HG03571 (cell line): ENCODE results near the gene SPC25.
"Not testable (repeated sequence)": the region's sequence is repeated elsewhere in the genome, so short reads cannot be mapped to it uniquely, and the experiment has no call there.

Experiments
- ATAC-seq: cut with Tn5 transposase; IDR thresholded peaks from one replicate; pipeline ENCODE4 v1.9.1; 2021; ENCODE audit not compliant: unreplicated experiment

SPC25 gene

DNA sequence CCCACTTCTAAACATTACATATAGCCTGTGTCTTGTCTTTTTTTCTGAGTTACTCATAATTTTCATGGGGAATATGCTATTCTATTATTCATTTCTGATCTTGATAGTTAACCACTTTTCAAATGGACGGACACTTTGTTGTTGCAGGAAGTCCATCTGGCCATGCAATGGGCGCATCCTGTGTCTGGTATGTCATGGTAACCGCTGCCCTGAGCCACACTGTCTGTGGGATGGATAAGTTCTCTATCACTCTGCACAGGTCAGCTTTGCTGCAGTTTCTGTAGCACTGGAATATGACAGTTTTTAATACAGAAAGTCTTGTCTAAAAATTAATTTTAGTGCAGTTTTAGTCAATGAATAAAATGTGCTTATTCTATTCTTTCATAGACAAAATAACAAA, 14.1 kb upstream of the SPC25 start:
- ATAC-seq, result no peak

DNA sequence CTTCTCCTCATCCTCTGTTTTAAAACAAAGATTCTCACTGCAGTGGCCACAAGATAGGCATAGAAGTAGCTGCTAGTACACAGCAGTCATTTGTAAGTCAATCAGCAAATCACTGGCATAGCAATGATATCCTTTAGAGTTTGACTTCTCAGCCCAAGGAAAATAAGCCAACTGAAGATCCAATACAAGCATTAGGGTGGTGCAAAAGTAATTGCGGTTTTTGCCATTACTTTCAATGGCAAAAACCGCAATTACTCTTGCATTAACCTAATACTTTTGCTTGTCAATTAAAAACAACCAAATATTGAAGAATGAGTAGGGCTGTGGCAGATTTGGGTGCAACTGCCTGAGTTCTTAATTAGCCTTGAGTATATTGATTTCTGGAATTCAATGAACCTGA, 13.7 kb upstream of the SPC25 start:
- ATAC-seq, result no peak

DNA sequence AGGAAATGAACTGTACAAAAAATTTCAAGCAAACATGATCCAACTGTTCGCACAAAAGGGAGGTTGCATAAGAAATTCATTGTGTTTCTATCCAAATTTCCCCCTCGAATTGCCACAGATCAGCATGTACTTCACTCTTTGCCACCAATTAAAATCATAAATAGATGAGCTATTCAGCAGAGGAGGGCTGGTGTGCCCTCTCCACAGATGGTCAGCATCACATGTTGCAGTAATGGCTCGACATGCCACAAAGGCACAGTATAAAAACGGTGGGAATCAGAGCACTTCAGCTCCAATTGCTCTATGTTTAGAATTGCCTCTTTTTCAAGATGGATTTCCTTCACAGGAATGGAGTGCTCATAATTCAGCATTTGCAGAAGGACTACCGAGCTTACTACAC, 10.8 kb upstream of the SPC25 start, which contains the start of gene G6PC2:
G6PC2 (plus strand) TSS at position 289 of the 400 bp plus-strand sequence; CDS start at position 330, 41 bp downstream.
- no peak for ATAC-seq

DNA sequence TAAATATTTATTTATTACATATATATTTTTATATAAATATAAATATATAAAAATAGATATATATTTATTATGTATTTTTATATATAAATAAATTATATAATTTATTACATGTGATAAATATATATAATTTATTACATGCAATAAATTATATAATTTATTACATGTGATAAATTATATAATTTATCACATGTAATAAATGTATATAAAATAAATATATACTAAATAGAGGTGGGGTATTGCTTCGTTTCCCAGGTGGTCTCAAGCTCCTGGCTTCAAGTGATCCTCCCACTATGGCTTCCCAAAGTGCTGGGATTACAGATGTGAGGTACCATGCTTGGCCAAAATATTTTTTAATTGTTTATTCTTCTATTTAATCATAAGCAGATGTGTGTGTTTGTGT, 7.2 kb upstream of the SPC25 start:
- ATAC-seq, result no peak

DNA sequence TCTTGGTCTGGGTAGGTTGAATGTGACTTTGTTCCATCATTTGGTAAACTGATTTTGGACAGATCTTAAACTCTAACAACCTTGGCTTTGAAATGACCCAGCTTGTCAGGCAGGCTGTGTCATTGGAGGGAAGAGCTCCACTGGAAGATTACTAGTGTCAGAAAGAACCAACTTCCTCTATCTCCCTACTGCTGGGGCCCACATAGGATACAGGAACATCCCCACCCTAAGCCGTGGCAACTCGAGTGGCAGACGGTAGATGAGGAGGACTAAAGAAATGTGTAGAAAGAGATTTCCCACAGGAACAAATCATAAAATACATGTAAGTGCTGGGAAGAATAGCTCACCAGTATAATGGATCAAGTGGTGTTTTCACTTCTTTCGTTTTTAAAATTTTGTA, 6.6 kb upstream of the SPC25 start:
- no peak for ATAC-seq

DNA sequence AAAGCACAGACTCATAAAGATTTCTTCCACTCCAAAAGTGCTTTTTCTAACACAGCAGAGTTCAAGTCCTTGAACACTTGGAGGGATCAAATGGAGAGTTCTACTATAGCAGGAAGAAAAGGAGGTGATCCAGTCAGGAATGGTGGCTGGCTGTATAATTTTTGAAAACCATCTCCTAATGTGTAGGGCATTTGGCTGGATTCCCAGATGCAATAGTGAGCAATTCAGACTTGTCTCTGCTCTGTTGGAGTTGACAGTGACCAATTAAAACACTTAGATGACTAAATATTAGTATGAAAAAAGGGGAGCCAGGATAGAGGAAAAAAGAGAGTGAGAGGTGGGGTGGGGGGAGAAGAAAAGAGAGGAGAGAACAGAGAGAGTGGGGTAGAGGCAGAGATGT, 5.5 kb upstream of the SPC25 start:
- ATAC-seq, result no peak

DNA sequence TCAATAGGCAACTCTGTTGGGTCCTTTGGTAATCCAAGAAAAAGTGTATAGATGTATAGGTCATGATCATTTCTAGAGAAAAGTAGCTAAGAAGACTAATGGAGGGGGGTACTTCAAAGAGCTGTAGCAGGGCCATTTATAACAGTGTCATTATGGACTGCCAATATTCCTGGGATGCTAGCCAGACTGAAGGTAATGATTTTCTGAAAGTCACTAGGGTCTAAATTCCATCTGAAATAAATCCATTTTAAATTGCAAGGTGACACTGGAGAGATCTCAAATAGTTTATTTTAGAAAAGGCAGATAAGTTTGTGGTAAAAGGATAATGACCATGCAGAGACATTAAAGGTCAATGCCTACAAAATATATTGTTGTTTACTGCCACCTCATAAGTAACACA, 4.5 kb upstream of the SPC25 start:
- no peak for ATAC-seq

DNA sequence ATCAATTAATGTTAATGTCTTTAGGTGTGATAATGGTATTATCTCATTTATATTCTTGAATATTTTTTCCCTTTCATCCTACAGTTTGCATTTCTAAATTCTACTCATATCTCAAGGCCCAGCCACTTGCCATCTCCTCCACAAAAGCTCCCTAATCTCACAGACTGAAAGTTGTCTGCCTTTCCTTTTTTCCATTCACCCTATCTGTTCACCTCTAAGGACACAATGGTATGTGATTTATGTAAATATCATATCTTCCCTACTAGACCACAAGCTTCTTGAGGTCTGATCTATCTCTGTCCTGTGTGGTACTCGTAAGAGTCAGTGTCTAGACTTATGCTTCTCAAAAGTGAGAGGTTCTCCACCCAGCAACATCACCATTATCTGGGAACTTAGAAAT, 3.9 kb upstream of the SPC25 start:
- no peak for ATAC-seq

DNA sequence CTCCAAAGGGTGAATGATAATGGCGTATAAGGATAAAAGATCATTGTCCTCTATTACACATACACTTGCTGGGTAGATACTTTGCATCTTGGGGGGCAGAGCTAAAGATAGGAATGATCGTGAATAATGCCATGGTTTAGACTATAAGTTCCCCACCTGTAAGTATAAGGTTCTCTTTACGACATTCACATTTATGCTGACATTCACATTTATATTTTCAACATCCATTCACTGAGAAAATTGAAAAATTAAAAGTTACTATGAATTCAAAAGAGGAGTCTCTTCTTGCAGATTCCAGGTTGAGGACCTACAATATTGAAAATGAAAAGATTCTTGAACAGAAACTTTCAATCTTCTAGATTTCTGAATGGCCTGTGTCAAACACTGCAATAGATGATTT, 2.1 kb upstream of the SPC25 start:
- ATAC-seq, result no peak

DNA sequence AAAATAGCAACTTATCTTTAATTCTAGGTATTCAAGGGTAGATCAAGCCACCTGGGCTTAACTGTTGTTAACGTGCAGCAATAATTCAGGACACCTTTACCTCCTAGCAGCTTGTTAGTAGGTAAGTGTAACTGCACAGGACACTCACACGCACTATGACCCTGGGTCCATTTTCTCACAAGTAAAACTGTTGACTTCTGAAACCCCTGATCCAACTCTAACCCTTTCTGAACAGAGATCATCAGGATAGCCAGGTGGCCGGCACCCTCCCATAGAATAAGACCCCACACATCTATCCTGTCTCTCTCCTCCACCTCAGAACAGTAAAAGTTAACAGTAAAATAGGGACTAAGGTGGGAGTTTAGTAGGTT, 610 bp downstream of the SPC25 start:
- no peak for ATAC-seq

DNA sequence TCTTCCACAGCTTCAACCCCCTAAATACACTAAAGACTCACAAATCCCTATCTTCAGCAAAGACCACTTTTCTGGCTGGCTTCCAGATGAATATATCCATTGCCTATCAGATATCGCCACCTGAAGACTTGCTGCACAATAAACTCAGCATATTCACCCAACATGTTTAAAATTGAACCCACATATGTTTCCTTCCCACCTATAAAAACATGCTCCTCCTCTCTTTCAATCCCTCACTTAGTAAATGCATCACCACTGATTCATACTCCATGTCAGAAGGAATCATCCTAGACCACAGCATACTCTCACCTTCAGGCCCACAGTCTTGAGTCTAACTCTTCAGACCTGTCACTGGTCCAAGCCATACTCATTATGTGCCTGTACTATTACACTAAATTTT, 5.3 kb downstream of the SPC25 start:
- no peak for ATAC-seq

DNA sequence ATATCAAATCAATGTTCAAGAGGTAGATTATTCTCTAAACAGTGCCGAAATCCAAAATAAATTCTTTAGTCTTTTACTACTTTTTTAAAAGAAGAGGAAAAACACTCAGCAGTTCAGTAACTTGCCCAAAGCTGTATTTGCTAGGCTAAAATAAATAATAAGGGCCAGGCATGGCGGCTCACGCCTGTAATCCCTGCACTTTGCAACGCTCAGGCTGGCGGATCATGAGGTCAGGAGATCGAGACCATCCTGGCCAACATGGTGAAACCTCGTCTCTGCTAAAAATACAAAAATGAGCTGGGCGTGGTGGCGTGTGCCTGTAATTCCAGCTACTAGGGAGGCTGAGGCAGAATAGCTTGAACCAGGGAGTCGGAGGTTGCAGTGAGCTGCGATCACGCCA, 8.1 kb downstream of the SPC25 start:
- not testable (repeated sequence) for ATAC-seq

DNA sequence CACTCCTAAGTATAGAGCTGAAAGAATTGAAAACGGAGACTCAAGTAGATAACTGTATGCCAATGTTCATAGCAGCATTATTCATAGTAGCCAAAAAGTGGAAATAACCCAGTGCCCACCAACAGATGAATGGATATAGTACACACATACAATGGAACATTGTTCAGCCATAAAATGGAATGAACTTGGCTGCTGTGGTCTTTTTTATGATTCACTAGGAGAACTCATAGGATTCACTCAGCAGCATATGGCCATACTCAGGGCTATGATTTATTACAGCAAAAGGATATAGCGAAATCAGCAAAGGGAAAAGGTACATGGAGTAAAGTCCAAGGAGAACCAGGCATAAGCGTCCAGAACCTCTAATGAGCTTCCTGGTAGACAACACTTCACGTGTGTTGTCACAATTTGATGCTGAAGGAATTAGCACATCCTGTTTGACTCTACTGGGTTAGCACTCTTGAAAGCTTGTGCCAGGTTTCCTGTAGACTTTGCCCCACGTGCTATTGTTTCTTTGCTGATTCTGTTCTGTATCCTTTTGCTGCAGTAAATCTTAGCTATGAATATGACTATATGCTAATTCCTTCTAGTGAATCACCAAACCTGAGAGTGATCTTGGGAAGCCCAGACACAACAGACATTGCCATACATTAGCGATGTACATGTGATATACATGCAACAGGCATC, 15.7 kb downstream of the SPC25 start:
- no peak for ATAC-seq

DNA sequence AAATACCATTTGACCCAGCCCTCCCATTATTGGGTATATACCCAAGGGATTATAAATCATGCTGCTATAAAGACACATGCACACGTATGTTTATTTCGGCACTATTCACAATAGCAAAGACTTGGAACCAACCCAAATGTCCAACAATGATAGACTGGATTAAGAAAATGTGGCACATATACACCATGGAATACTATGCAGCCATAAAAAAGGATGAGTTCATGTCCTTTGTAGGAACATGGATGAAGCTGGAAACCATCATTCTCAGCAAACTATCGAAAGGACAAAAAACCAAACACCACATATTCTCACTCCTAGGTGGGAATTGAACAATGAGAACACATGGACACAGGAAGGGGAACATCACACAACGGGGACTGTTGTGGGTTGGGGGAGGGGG, 19.4 kb downstream of the SPC25 start:
- not testable (repeated sequence) for ATAC-seq

DNA sequence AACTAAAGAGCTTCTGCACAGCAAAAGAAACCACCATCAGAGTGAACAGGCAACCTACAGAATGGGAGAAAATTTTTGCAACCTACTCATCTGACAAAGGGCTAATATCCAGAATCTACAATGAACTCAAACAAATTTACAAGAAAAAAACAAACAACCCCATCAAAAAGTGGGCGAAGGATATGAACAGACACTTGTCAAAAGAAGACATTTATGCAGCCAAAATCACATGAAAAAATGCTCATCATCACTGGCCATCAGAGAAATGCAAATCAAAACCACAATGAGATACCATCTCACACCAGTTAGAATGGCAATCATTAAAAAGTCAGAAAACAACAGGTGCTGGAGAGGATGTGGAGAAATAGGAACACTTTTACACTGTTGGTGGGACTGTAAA, 19.9 kb downstream of the SPC25 start:
- not testable (repeated sequence) for ATAC-seq

DNA sequence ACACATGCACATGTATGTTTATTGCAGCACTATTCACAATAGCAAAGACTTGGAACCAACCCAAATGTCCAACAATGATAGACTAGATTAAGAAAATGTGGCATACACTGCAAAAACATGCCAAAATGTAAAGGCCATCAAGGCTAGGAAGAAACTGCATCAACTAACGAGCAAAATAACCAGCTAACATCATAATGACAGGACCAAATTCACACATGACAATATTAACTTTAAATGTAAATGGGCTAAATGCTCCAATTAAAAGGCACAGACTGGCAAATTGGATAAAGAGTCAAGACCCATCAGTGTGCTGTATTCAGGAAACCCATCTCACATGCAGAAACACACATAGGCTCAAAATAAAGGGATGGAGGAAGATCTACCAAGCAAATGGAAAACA, 23.1 kb downstream of the SPC25 start:
- ATAC-seq, result not testable (repeated sequence)

DNA sequence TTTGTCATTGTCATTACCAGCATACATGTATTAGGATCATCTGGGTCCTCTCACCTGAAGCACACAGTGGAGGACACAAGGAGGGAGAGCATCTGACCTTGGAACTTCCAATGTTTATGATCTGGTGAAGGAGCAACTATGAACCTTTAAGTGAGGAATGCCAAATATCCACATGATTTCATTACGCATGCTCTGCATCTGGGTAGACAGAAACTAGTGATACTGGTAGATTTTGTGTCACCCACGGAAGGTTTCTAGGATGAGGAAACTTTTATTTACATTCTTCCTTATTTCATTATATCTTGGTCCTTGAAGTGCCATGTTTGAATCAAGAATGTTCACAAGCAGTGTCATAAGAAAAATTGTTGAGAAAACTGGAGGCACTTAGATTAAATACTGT, 32.1 kb downstream of the SPC25 start:
- no peak for ATAC-seq

DNA sequence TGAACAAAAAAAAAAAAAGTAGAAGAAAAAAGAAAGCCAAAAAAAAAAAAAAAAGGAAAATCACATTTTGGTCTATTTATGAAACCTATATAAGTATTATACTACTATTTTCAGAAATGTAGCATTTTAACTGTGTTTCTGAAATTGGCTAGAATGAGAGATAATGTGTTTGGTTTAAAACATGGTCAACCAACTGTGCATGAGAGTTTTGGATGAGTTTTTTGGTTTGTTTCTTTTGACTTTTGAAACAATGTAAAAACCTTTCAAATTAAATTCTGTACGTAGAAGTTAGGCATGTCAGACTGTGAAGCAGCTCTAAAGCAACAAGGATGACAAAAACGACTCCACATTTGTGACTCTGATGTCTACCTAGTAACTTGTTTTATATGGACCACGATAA, 34.6 kb downstream of the SPC25 start:
- ATAC-seq, result no peak

DNA sequence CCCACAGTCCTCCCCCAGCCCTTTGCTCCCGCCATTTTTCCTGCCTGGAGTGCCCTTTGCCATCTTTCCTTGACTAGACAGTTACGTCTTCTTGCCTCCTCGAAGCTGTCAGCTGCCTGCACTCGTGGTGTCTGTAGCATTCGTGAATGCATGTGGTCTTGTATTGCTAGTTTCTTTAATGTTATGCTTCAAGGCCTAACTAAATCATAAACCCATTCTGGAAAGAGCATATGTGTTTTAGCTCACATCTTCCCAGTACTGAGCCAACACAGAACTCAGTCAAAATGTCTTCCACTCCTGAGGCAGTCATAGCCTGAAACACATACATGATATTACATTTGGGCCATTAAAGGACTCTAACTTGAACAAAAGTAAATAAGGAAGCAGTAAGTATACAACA, 35.6 kb downstream of the SPC25 start:
- no peak for ATAC-seq

DNA sequence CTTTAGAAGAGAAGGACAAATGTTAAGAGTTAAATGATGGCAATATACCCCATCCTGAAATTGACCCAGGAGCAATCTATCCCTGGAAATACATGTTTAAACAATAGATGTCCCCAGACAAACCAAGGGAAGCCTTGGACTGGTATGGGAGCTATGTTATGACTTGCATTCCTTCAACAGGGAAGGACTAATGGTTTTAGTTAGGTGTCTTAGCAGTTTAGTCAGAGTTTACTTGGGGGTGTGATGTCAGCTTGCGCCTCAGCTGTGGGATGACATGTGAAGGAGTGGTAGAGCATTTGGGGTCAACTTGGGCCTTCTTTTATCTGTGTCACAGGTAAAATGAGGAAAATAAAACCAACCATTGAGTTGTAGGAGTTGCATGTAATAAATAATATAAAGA, 36.8 kb downstream of the SPC25 start:
- ATAC-seq, result no peak

DNA sequence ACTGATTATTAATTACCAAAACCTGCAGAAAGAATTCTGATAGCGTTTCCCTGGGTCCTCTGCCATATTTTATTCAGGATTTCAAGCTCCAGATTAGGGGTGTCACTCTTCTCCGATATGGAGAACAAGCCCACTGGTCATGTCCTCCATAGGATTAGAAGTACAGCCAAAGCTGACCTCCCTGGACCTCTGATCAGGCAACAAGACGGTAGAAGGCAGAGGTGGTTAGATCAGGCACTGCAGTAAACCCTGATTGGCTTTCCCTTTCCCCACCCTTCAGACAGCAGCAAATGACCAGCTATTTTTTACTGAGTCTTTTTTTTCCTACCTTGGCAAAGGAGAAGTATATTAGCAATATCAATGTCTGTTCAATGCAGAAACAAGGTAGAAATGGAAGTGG, 37.7 kb downstream of the SPC25 start:
- no peak for ATAC-seq

DNA sequence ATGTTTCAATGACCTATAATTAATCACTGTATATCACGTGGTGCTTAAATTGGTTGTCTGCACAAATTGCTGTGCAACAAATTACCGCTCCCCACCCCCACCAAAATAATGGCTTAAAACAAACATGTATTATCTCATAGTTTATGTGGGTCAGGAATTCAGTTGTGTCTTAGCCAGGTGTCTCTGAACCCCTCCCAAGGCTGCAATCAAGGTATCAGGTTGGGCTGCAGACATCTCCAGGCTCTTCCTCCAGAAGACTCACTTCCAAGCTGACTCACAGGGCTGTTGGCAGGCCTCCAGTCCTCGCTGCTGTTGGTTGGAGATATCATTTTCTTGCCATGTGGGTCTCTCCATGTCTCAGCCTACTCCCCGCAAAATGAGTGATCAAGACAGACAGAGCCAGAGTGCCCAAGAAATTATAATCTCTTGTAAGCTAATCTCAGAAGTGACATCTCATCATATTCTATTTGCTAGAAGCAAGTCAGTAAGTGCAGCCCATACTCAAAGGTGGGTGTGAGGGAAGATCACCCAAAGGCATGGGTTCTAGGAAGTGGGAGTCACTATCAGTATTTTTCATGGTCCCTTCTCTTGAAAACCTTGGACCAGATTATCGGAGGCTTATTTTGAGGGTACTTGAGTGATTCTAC, 38.4 kb downstream of the SPC25 start:
- no peak for ATAC-seq

DNA sequence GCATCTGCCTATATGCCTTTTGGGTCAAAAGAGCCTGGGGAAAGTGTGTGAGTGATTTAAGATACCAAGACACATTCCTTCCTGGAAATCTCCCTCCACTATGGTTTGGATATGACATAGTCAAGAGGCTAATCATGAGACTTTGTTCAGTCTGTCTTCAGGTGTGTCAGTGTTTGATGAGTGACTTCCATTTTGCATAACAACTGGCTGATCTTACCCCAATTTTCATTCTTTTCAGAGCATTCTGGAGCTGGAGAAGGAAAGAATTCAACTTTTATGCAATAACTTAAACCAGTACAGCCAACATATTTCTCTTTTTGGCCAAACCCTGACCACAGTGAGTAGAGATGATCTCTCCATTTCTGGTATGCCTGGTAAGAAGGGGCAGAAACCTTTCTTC, 39.4 kb downstream of the SPC25 start:
- ATAC-seq, result no peak
